Mesenteric fat pad (tissue), 1 donor: ENCODE measurements around the gene CFHR4. TPM values are rescaled to one million over a fixed set of nuclear protein-coding genes. Genes with fewer than 3 reads are reported as not detected.
"Not testable (repeated sequence)": the region's sequence is repeated elsewhere in the genome, so short reads cannot be mapped to it uniquely, and the experiment has no call there.

Experiments
- DNase-seq: peaks from one replicate; pipeline ENCODE4 v3.0.0-alpha.2; 2020; ENCODE audit warnings: low spot score
- long read RNA-seq: library from polyadenylated mRNA; unstranded; transcript quantifications from one replicate; pipeline ENCODE4 v2.0.0, GENCODE V29; 2020
- total RNA-seq: library from RNA; stranded (reverse); fragmentation: NEBNext Ultra II Directional; extraction: Animal tissue kit (Norgen Biotek cat#: 25700); gene quantifications from one replicate; pipeline ENCODE4 v1.2.1, GENCODE V29; 2021
- donor health status: DM: yes; HTN: yes; CAD: no.

Gene CFHR4
- total RNA-seq: not detected
- long read RNA-seq: 0 reads

DNA sequence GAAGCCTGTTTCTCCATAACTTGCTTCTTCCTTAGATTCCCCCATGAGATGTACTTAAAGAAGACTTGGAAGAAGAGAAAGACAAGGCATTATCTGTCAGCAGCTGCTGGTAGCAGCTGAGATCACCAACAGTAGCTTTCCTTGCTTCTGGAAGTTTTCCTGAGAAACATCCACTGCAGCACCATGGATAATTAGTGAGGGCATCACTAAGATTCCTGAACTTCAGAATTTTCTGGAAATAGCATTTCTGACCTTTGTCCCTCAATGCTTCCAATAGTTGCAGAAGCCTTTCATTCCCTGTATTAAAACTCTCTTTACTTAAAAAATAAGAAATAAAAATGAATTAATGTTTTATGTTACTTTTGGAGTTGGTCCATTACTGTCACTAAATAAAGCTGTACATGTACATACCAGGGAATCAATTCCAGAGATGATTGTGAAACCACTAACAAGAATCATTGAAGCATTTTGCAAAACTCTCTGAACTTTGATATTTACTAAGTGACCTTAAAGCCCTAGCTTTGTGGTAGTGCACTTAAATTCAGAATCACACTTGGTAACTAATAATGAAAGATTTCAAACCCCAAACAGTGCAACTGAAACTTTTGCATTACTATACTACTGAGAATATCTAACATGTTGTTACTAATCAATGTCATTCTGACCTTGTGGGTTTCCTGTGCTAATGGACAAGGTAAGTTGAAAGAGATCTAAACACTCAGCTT, at the start of gene CFHR4:
CFHR4 (plus strand) TSS at position 538 of the 725 bp plus-strand sequence; CDS start at position 637, 99 bp downstream.
- no peak for DNase-seq

DNA sequence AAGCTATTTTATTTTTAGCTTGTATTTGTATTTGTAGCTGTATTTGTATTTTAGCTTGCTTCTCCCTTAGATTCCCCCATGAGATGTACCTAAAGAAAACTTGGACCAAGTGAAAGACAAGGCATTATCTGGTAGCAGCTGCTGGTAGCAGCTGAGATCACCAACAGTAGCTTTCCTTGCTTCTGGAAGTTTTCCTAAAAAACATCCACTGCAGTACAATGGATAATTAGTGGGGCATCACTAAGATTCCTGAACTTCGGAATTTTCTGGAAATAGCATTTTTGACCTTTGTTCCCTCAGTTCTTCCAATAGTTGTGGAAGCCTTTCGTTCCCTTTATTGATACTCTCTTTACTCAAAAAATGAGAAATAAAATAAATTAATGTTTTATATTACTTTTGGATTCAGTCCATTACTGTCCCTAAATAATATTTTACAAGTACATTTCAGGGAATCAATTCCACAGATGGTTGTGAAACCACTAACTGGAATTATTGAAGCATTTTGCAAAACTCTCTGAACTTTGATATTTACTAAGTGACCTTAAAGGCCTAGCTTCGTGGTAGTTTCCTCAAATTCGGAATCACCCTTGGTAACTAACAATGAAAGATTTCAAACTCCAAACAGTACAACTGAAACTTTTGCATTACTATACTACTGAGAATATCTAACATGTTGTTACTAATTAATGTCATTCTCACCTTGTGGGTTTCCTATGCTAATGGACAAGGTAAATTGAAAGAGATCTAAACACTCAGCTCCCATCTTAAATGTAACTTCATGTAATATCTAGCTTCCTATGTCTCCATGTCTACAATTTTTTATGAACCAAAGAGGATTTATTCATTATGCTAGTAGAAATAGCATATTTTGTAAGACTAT, 38.0 kb upstream of the CFHR4 start:
- not testable (repeated sequence) for DNase-seq

DNA sequence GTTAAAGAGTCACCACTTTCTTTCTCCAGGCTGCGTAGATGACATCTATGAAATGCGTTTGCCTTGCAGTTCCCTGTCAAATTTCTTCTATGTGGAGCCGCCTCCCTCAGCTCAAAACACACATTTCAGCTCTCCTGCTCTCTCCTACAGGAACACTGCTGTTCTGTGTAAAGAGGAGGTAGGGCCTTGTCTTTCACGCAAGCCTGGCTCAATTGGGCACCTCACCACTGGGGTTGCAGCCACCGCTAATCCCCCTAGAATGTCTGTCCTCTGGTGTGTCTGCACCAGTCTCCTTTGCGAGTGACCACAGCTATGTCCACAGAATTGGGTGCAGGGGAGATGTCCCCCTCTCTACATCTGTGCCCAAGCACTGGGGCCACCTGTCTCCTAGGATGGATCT, 31.8 kb upstream of the CFHR4 start:
- DNase-seq: no peak

DNA sequence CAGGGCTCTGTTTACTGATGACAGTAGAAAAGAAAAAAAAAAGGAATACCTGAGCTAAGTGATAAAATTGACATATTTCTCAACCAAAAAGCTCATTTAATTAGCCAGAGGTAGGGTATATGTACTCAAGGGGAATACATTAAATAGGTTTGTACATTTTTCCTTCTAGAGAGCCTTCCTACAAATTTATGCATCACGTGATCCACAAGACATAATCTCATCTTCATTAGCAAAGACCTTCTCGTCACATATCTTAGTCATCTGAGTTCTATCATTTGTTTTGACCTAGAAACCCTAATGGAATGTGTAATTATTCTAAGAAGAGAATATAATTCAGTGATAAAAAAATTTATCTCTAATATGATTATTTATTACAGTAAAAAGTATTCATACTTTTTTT, 30.7 kb upstream of the CFHR4 start:
- DNase-seq: no peak

DNA sequence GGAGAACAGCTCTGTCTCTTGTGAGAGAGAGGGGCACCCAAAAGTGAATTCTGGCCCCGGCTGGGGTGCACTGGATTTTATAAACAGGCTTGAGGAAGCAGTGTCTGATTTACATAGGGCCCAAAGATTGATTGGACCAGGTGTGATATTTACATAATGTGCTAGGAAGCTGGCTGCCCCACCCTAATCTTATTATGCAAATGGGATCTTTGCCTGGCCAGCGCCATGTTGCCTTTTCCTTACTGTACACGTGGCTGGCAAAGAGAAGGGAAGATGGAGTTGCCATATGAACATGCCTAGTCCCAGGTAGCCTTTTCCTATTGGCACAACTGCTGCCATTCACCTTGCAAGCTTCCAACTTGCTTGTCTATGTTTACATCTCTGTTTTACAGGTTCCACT, 29.0 kb upstream of the CFHR4 start:
- no peak for DNase-seq

DNA sequence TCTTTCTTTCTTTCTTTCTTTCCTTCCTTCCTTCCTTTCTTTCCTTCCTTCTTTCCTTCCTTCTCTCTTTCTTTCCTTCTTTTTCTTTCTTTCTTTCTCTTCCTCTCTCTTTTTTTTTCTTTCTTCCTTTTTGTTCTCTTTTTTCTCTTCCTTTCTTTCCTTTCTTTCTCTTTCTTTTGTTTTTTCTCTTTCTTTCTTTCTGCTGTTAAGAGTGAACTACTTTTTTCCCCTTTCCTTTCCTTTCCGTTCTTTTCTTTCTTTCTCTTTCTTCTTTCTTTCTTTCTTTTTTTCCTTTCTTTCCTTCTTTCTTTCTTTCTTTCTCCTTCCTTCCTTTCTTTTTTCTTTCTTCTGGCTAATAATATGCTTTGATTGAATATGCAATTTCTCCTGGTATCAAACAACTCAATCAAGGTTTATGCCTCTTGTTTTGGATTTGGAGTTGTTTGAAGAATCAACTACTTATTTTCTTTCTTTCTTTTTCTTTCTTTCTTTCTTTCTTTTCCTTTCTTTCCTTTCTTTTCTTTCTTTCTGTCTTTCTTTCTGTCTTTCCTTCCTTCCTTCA, 27.4 kb upstream of the CFHR4 start:
- no peak for DNase-seq

DNA sequence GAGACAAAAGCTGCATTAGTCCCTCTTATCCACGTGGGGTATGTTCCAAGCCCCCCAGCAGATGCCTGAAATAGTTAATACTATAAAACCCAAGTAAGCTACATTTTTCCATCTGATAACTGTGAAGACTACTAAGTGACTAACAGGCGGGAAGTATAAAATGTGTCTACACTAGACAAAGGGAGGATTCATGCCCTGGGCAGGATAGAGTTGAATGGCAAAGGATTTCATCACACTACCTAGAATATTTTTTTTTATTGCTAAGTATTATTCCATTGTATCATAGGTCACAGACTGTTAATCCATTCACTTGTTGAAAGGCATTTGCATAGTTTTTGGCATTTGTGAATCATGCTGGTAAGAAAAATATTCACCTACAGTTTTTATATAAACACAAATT, 26.4 kb upstream of the CFHR4 start:
- DNase-seq: no peak

DNA sequence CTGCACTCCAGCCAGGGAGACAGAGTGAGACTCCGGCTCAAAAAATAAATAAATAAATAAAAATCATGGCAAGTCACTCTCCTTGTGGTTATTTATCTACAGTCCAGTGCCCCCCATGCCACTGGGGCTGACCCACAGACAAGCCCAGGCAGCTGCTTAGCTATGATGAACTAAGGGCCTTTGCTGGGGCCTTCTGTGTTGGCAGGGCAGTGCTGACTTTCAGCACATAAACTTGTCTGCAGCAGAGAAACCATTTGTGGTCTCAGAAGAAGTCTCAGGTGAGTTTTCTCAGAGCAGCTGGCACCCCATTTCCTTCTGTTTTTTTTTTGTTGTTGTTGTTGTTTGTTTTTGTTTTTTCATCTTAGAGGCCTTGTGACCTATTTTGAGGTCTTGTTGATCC, 20.9 kb upstream of the CFHR4 start:
- no peak for DNase-seq

DNA sequence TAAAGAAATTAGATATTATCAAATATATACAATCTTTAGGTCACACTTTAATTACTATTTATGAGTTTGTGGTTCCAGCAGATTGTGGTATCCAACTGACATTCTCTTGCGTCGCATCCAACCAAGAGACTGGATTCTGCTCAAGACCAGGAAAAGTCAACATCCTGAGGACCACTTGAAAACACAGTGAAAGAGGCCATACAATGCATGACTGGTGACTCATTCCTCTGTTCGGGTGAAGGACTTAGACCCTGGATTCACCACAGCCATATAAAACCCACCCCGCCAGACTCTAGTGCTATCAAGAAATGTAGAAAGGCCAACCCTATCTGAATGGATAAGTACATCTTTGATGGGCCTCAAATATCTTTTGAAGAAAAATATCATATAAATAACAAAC, 14.5 kb upstream of the CFHR4 start:
- DNase-seq: no peak

DNA sequence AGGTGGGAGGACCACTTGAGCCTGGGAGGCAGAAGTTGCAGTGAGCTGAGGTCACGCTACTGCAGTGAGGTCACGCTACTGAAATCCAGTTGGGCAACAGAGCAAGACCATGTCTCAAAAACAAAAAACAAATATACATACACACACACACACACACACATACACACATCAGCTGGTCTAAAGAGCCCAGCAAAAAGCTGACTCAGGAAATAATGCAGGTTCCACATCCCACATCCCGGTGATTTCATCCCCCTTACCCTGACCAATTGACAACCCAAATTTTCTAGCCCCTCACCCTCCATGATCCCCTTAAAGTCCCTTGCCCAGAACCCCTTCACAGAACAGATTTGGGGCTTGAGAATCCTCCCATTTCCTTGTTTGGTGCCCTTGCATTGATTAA, 11.9 kb upstream of the CFHR4 start:
- DNase-seq: no peak

DNA sequence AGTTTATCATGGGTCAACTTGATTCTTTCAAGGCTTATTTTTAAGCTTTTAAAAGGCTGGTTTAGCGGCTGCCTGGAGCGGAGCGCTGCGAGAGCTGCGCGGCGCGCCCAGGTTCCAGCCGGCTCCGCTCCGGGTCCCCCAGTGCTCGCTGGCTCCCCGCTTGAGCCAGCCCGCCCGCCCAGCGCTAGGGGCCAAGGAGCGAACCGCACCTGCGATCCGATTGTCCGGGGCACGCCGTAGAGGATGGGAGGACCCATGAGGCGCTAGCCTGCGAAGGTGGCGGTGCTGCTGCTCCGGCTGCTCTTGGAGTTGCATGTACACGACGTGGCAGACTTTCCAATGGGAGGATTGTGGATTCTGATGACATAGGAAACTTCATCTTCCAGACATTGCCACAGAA, 9.9 kb upstream of the CFHR4 start:
- no peak for DNase-seq

DNA sequence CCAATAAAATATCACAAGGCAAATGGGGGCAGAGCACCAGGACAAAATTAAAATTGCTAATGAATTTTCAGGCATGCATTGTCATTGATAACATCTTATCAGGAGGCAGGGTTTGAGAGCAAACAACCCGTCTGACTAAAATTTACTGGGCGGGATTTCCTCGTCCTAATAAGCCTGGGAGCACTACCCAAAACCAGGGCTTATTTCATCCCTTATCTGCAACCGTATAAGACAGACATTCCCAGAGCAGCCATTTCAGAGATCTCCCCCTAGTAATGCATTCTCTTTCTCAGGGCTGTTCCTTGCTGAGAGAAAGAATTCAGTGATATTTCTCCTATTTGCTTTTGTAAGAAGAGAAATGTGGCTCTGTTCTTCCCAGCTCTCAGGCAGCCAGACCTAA, 1.3 kb upstream of the CFHR4 start:
- DNase-seq: not testable (repeated sequence)

DNA sequence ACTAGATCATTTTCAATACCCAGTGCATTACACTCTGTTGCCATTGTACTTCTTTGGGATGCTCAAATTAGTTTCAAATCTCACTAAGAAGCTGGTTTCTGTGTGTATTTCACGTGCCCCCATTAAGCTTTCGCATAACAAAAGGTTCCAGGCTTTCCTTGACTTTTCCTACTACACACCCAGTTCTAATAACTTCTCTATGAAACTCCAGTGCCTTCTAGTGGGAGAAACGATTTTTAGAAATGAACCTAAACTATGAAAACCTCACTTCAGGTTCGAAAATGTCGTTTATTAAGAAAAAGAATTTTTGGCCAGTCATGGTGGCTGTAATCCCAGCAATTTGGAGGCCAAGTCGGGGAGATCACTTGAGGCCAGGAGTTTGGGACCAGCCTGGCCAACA, 2.8 kb downstream of the CFHR4 start:
- no peak for DNase-seq

DNA sequence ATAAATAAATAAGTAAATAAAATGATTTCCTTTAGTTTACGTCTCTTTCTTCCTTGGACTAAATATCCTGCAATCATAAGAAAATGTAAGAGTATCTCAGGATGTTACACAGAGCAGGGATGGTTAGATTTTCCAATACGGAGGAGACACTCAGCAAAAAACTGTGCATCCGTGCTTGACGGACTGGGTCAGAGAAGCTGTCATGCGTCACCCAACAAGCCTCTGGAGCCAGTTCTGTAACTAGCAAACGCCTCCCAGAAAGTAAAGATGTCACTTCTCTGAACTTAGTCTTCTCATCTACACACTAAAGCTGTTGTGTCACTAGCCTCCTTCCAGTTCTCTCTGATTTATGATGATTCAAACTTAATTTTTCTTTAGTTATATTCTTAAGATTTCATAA, 3.4 kb downstream of the CFHR4 start:
- DNase-seq: no peak

DNA sequence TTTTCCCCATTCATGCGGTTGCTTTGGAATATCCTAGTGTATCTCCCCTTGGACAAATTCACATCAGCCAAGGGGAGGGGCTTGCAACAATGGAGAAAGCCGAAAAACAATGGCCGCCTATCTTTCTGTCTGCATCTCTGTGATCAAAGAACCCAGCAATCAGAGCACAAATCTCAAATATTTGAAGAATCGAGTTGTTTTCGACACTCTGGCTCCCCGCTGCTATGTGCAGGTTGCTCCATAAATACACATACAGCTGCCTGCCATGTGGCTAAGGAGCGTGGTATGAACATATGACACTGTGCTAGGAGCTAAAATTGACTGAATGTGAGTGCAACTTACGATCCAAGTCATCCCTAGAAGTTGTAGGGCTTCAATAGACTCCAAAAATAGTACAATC, 8.5 kb downstream of the CFHR4 start:
- DNase-seq: no peak

DNA sequence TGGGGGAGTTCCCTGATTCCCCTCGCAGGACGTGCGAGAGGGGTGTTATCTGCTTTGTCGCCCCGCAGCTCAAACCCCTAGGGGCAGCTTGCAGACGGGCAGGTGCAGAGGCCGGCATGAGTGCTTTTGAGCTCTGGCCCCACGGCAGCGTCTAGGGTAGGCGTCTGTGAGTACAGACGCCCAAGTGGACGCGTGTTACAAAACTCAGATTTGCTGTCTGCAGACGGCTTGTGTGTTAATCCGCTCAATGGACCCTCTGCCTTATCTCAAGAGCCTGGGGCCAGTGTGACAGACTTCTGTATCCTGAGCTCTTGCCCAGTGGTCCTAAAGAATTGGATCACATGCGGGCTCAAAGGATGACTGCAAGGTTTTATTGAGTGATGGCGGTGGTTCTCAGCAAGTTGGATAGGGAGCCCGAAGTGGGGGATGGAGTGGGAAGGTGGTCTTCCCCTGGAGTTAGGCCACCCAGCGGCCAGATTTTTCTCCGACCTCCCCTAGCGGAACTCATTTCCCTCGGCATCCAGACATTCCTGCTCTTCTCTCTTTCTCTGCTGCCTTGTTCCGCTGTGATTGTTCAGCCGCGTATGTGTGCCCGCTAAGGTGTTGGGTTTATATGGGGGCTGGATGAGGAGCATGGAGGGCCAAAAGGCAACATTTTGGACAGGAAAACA, 9.4 kb downstream of the CFHR4 start:
- no peak for DNase-seq

DNA sequence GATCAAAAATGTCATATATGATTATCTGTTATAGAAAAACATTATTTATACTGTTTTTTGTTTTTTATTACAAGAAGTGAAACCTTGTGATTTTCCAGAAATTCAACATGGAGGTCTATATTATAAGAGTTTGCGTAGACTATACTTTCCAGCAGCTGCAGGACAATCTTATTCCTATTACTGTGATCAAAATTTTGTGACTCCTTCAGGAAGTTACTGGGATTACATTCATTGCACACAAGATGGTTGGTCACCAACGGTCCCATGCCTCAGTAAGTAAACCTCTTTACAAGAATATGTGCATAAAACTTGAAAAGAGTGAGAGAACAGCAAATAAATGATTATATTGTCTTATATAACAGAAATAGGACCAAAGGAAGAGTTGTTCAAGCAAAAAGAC, 14.5 kb downstream of the CFHR4 start:
- DNase-seq: no peak

DNA sequence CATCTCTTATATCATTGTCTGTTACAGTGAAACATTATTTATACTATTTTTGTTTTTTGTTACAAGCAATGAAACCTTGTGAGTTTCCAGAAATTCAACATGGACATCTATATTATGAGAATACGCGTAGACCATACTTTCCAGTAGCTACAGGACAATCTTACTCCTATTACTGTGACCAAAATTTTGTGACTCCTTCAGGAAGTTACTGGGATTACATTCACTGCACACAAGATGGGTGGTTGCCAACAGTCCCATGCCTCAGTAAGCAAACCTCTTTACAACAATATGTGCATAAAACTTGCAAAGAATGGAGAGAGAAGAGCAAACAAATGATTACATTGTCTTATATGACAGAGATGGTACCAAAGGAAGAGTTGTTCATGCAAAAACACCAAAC, 22.4 kb downstream of the CFHR4 start:
- no peak for DNase-seq

DNA sequence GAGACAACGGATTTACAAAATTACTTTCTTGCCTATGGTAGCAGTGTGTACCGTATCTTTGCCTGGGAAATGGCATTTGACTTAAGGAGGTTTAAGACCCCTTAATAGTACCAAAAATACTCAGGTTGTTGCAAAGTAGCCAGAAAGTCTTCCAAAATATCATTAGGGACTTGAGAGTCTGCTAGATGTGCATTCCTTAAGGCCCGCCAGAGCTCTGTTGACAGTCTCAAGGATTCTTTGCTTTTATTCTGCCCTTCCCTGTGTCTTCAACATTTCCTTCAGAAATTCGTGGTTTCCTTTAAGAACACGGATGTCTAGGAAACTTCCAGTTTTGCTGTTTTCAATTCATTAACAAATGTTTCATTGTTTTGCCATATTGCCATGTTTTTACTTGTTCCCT, 24.4 kb downstream of the CFHR4 start:
- not testable (repeated sequence) for DNase-seq

DNA sequence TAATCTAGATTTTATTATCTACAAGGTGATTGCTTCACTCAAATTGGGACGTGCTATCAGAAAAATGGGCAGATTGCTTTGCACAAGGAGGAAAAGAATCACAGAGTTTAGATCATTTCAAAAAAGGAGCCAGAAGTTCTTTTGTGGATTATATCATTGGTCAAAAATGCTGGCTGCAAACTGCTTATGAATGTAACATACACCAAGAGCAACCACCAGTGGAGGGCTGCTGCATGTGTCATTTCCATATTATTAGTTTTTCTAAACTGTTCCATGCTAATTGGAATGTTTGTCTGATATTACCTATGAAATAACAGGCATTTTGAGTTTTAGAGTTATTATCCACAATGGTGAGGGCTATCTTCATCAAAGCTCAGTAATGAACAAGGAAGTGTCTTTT, 39.0 kb downstream of the CFHR4 start:
- DNase-seq: not testable (repeated sequence)

DNA sequence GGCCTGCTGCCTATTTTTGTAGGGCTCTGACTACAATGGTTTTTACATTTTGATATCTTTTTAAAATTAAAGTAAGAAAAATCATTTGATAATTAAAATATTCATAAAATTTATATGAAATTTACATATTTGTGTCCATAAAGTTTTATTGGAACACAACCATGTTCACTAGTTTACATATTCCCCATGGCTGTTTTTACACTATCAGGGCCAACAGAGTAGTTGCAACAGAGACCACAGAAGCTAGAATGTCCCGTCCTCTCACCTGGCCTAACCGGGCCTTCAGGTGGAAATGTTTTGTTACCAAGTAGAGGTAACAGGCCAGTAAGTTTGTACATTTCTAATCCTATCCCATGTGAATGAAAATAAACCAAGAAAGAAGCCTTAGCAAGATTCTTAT, 45.0 kb downstream of the CFHR4 start:
- not testable (repeated sequence) for DNase-seq
